ENCODE measurements around the gene OPN3.

Gene OPN3

DNA sequence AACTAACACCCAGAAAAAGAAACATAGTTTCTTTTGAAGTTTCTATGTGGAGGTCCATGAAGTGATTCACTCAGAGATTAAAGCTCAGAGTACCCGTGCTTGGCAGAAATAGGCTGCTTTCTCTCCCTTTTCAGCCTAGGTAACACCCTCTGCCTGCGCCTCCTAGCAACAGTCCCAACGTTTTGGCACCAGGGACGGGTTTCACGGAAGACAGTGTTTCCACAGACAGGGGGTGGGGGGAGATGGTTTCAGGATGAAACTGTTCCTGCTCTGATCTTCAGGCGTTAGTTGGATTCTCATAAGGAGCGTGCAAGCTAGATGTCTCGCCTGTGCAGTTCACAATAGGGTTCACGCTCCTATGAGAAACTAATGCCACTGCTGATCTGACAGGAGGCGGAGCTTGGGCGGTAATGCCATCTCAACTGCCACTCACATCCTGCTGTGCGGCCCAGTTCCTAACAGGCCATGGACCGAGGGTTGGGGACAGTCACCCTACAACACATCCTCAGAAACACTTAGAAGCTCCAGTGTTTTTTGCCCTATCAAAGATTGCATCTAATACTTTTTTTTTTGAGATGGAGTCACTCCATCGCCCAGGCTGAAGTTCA is 53.2 kb downstream of the OPN3 start:
- DNase-seq: peak in 1 of 14 donors; percentile 30

DNA sequence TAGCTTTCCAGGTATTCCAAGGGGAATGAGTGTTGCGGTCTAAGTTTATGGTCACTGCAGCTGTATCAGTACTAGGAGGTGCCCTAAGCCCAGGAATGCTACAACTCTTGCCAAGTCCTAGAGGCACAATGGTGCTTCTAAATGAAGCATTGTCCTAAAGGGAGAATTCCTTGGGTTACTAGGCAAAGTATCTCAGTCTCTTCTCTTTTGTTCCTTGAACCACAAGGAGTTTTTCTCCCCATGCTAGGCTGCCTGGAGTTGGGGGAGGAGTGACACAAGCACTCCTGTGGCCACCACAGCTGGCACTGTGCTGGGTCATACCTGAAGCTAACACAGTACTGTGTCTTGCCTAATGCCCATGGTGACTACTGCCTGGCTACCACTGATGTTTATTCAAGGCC is 57.2 kb downstream of the OPN3 start:
- DNase-seq: no peak

DNA sequence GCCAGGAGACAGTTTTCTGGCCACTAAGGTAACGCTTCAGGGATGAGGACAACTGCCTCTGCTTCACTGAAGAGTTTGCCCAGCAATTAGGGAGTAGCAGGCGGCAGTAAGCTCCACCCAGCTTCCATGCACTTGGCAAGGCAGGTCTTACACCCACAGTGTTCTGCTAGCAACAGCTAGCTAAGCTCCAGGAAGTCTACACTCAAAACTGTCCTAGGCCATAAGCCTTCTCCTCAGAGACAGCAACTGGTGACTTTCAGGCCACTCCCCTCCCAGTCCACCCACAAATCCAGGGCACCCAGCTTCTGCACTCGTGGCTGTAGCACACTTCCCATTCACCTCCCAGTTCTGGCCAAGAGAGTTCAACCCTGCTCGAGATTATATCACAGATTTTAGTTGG is 60.7 kb downstream of the OPN3 start:
- DNase-seq: no peak

DNA sequence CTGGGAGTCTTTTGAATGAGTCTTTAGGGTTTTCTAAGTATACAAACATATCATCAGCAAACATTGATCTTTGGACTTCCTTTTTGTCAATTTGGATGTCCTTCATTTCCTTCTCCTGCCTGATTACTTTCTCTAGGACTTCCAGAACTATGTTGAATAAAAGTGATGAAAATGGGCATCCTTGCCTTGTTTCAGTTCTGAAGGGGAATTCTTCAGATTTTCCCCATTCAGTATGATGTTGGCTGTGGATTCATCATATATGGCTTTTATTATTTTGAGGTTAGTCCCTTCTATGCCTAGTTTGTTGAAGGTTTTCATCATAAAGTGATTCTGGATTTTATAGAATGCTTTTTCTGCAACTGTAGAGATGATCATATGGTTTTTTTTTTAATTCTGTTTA is 66.0 kb downstream of the OPN3 start:
- DNase-seq: no peak

DNA sequence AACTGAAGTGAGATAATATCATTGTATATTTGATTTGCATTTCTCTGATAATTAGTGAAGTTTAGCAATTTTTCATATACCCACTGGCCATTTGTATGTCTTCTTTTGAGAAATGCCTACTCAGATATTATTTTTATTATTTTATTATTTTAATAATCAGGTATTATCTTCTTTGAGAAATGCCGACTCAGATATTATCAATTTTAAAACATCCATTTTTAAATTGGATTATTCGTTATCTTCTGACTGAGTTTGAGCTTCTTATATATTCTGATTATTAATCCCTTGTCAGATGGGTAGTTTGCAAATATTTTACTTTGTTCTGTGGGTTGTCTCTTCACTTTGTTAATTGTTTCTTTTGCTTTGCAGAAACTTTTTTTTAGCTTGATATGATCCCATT is 70.3 kb downstream of the OPN3 start:
- DNase-seq: no peak

DNA sequence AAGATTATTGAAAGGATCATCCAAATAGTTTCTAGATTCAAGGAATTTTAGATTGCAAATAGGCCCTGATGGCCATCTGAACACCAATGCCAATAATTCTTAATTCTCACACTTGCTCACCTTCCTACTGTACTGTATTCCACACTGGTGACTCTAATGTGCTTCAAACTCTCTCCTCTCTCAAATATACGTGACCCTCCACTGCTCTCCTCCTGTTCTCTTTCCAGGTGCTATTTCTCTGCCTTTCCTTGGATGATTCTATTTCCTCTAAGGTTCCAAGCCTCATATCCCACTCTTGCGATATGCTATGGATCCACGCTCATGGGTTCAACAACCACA is 79.4 kb downstream of the OPN3 start:
- DNase-seq: no peak

DNA sequence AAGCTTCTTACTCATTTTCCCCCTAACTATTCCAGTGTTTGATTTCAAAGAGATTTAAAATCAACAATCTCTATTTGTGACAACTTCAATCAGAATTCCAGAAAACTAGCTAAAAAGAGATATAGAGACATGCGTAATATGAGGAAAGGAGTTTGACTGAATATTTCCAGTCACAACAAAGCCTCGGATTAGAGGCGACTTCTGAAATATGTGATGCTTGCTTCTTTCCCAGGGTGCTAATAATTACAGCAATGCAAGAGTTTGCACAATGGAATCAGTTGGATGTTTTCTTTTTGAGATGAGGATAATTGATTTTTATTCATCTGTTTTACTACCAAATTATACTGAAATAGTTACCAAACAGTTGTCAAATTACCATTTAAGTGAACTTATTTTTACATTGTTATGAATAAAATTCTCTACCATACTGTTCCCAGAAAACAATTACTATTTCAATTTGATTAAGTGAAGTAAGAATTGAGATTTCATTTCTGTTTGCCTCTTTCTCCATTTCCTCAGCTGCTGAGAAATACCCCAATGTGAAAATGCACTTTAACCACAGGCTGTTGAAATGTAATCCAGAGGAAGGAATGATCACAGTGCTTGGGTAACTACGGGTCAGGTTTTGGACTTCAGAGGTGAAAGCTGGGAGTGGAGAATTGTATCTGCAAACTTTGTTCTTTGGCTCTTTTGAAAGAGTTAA is 79.9 kb downstream of the OPN3 start:
- no peak for DNase-seq

DNA sequence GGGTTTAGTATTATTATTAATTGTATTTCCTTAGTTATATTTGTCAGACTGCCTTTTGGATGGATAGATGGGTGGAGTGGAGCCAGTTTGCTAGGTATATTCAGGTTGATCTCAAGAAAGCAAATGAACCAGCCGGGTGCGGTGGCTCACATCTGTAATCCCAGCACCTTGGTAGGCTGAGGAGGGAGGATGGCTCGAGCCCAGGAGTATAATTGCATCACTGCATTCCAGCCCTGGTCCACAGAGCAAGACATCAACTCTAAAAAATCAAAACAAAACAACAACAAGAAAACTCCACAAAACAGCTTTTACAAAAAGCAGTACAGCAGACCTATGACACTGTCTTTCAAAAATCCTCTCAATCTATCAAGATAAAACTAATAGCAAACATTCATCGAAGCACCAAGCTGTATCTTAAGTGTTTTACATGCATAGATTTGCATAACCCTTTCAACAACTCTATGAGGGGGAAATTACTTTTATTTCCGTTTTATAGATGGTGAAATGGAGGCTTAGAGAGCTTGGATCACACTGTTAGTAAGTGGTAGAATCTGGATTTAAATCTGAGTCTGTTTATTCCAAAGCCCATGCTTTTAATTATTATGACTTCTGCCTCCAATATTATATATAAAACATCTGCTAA is 82.5 kb downstream of the OPN3 start:
- no peak for DNase-seq

DNA sequence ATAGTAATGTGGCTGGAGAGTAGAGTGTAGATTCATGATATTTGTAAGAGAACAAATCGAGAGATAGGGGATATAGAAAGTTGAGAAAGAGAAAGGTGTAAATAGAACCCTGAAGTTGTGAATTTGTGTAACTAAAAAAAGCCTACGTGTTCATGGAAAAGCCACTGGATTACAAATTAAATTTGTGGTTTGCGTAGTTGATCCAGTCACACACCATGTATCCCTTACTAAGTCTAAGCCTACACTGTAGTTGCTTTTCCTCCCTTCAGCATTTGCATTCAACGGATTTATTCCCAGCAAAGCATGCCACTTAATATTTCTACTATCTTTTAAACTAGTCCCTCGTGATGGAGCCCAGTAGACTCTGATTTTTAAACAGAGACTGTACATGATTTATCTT is 83.1 kb downstream of the OPN3 start:
- DNase-seq: no peak

DNA sequence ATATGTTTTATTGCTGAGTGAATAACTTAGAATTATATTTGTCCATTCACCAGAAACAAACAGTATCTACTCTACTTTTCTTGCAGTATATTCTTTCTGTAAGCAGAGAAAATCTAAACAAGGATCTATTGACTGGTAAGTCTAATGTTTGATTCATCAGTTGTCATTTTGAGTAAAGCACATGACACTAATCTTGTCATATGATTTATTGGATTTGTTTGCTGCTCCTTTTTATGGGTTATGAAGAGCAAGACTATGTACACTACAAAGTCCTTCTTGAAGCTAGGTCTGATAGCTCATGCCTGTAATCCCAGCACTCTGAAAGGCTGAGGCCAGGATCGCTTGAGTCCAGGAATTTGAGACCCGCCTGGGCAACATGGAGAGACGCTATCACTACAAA is 84.6 kb downstream of the OPN3 start:
- no peak for DNase-seq

DNA sequence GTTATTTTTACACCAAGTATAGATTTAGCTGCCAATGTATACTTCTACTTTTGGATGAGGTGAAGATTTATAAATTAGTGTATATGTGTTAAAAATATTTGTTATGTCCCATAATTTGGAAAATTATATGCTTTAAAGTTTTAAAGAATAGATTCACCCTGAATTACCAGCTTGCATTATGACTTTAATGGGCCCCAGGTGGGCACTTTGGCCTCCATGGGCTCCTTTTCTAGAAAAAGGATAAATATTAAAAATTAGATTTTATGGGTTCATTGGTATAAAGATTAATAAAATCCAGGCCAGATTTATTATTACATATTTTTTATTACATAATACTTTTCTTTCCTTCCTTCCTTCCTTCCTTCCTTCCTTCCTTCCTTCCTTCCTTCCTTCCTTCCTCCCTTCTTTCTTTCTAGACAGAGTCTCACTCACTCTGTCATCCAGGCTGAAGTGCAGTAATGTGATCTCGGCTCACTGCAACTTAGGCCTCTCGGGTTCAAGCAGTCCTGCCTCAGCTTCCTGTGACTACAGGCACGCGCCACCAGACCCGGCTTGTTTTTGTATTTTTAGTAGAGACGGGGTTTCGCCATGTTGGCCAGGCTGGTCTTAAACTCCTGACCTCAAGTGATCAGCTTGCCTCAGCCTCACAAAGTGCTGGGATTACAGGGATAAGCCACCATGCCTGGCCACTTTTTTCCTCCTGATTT is 86.1 kb downstream of the OPN3 start:
- DNase-seq: no peak

DNA sequence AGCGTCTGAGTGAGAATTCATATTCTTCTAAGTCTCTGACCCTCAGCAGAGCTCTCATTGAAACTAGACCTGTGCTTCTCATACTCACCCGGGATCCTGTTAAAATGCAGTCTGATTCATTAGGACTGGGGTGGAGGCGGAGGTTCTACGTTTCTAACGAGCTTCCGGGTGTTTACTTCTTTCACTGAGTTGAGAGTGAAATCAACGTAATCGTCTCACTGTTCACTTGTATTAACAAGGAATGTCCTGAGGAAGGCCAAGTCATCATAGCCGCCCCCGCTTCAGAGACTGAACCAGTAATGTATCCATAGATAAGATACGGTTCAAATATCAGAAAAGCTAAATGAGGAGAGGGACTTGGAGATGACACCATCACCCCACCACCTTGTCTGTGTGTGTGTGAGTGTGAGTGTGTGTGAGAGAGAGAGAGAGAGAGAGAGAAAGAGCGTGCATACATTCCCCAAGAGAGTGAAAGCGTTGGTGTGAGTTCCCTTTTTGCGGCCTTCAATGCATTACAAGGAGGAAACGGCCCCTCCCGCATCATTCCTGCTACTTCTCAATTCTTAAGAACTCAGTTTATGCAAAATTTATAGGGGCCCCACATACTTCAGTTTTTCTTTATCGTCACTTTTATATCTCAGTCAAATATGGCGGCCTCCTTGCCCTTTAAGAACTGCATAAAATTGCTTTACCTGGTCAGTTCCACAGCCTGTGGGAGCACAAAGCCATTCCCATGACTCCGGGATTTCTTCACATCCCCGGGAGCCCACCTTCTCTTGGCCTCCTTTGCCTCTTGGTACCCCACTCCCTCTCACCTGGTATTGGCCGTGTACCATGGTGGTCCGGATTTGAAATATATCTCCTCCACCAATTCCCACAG is 88.2 kb downstream of the OPN3 start:
- peak in 5 of 14 donors; percentile 0 to 13 (median 4) for DNase-seq

DNA sequence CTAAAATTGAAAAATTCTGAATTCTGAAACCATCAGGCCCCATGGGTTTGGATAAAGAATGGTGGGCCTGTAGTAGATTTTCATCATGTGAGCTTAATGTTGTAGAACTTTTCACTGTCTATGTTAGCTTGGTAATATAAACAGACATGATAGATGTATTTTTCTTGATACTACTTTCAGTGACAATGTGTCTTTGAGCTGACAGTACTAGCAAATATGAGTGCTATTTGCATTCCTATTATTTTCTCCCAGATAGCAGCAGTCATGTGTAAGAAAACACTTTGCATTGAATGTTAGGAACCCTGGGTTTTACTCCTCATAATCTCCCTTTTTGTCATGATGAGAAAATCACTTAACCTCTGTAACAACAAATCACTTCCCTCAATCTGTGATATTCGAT is 89.9 kb downstream of the OPN3 start:
- DNase-seq: no peak

DNA sequence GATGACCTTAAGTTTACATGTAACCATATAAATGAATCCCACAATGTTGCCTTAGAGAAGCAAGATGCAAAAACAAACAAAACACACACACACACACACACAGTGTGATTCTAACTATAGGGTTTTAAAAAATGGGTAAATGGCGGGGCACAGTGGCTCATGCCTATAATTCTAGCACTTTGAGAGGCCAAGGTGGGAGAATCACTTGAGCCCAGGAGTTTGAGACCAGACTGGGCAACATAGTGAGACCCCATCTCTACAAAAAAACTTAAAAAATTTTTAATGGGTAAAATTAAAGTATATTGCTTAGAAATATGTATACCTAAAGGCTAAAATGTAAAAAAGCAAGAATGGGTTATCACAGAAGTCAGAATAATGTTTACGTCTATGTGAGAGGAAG is 92.2 kb downstream of the OPN3 start:
- DNase-seq: no peak
